SK-N-DZ (cell line): ENCODE measurements around the gene FNDC11.
"Not testable (repeated sequence)": the region's sequence is repeated elsewhere in the genome, so short reads cannot be mapped to it uniquely, and the experiment has no call there.

Experiments
- DNase-seq: peaks from one replicate; pipeline ENCODE4 v3.0.0-alpha.2; 2015; ENCODE audit warnings: low spot score

FNDC11 gene

GRCh38 chr20:63553251-63553932 lies 567 bp upstream of the FNDC11 start:
- peak; percentile 70 for DNase-seq

DNA sequence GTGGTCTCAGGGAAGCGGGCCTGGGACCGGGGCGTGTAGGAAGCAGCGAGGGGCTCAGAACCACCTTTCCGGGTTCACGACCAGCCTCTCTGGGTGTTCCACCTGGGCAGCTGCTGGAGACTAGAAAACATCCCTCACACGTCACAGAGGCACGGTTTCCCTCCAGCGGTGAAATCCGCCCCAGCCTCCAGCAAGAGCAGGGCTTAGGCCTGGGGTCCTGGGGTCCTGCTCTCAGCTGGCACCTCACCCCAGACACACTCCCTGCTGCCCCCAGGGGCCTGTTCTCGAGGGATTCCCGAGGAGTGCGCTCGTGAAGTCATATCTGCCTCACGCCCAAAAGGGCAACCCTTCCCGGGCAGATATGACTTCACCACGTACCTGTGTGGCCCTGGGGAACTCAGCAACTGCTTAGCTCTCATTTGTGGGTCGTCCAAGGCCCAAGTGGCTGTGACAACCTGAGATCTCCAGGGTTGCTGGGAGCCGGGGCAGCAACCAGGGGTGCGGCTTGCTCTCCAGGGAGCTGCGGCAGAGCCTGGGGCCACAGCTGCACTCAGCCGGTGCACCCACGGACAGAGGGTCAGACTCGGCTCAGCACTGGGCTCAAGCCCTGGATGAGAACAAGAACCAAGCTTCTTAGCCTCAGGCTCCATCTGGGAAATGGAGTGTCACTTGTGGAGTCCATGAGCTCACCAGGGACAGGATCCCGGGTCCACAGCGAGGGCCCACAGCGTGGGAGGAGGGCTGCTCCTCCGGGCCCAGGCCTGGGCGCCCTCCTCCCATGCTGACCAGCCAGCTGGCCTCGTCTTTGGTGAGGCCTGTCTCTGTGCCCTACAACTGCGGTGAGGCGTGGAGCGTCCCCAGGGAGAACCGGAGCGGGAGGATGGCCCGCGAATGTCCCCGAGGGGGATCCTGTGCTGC lies 661 bp downstream of the FNDC11 start:
- DNase-seq, result no peak

GRCh38 chr20:63555661-63556381 lies 1.9 kb downstream of the FNDC11 start:
- no peak for DNase-seq

- DNase-seq, result no peak
Observed at GRCh38 chr20:63556873-63557478, 3.0 kb downstream of the FNDC11 start.

DNA sequence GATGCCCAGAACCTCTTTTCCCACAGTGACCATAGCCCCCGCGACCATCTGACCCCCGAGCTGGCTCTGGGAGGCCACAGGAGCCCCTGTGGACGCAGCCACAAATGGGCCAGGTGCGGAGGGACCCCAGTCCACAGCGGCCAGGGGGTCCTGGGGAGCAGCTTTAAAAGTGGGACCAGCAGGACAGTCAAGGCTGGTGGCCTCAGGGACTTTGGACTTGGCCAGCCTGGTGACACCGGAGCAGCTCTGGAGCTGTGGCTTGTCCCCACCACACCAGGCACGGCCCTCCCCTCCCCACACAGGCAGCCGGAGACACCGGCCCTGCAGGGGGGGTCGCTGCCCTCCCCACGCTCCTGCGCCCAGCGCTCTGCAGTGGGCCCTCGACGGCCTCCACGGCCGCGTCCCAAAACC lies 3.5 kb downstream of the FNDC11 start:
- DNase-seq, result no peak

DNA sequence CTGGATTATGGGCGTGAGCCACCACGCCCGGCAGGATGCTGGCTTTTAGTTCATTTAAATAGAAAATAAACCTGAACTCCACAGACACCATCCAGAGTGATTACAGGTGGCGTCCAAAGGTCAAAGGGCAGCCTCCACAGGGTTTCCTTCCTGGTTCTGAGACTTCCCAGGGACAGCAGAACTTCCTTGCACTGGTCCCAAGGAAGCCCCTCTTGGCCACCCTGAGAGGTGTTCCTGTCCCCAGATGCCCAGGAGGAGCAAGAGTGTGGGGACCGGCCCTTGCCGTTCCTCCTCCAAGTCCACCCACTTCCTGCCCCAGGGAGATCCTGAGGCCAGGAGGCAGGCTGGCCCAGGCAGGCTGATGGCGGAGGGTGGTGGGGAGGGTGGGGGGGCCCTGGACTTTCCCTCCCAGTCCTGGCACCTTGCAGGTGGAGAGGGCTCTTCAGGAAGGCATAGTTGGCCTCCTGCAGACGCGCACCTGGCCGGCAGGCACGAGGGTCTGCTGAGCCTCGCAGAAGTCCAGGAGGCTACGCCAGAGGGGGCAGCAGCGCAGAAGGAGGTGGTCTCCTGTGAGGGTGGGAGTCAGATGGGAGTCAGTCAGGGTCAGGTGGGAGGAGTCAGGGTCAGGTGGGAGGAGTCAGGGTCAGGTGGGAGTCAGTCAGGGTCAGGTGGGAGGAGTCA lies 5.0 kb downstream of the FNDC11 start:
- DNase-seq, result no peak

DNA sequence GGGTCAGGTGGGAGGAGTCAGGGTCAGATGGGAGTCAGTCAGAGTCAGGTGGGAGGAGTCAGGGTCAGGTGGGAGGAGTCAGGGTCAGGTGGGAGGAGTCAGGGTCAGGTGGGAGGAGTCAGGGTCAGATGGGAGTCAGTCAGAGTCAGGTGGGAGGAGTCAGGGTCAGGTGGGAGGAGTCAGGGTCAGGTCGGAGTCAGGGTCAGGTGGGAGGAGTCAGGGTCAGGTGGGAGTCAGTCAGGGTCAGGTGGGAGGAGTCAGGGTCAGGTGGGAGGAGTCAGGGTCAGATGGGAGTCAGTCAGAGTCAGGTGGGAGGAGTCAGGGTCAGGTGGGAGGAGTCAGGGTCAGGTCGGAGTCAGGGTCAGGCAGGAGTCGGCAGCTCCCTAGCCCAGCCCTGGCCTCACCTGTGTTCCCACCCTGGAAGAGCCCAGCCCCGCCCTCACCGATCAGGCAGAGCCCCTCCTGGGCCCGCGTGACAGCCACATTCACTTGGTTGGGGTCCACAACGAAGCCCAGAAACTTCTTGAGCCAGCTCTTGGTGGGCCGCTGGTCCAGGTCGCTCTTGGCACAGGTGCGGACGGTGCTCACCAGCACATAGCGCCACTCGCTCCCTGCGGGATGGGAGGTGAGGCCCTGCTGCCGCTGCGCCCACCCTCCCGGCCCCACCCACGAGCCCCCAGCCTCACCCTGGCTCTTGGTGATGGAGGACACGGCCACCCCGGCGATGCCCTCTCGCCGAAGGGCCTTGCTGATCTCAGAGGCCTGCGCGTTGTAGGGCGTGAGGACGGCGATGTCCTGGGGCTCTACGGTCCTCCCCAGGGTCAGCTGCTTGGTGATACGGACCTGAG lies 5.8 kb downstream of the FNDC11 start:
- not testable (repeated sequence) for DNase-seq

GRCh38 chr20:63560333-63560805 lies 6.4 kb downstream of the FNDC11 start:
- DNase-seq, result no peak

DNA sequence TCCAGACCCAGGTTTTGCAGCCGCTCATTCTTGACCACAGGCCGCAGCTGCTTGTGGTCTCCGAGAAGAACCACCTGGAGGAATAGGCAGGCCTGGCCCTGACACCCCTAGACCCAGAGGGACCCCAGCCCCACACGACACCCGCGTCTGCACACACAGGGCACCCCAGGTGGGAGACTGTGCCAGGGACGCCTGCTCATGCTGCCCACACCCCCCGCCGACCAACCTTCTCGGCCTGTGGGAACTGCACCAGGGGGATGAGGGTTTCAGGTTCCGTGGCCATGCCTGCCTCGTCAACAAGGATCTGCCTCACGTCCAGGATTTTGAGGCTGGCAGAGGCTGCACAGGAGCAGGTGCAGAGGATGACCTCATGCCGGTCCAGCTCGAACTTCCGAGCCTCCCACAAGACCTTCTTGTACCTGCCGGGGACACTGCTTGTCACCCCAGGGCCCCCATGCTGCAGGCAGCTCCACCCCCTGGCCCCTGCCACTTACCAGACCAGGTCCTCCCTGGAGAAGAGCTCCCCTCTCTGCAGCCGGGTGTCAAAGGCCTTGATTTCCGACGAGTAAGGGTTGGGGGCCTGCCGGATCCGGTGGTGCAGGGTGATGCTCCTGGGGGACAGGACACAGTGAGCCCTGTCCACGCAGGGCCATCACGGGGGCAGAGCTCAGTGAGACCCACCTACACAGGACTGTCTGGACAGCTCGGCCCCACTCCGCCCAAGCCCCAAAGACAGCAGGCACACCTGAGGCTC lies 7.1 kb downstream of the FNDC11 start:
- no peak for DNase-seq

DNA sequence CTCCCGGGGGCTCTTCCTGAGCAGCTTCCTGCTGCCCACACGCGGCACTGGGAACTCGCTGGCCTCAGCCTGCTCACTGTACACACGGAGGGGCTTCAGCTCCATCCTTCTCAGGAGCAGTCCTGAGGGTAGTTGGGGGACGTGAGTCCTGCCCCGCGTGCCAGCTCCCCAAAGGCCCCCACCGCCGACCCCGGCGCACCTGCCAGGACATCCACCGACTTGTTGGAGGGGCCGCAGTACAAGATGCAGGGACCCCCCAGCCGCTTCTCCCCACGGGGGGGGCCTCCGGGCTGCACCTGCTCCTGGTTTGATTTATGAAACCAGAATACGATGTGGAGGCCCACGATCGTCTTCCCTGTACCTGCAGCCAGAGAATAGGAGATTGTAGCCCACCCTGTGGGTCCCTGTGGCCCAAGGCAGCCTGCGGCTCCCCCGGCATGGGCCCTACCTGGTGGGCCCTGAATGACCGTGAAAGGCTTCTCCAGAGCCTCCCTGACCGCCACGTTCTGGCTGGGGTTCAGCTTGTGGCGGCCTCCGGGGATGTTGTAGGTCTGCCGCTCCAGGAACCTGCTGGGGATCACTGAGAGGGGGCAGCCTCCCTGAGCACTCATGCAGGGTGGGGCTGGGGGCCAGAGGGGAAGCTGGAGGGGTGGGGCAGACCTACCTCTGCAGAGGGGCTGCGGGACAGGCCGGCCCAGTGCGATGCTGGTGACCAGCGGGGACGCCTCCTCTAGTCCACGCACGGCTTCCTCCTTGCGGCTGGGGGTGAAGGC lies 7.9 kb downstream of the FNDC11 start:
- DNase-seq, result no peak

GRCh38 chr20:63562461-63563224 lies 8.7 kb downstream of the FNDC11 start:
- no peak for DNase-seq

DNA sequence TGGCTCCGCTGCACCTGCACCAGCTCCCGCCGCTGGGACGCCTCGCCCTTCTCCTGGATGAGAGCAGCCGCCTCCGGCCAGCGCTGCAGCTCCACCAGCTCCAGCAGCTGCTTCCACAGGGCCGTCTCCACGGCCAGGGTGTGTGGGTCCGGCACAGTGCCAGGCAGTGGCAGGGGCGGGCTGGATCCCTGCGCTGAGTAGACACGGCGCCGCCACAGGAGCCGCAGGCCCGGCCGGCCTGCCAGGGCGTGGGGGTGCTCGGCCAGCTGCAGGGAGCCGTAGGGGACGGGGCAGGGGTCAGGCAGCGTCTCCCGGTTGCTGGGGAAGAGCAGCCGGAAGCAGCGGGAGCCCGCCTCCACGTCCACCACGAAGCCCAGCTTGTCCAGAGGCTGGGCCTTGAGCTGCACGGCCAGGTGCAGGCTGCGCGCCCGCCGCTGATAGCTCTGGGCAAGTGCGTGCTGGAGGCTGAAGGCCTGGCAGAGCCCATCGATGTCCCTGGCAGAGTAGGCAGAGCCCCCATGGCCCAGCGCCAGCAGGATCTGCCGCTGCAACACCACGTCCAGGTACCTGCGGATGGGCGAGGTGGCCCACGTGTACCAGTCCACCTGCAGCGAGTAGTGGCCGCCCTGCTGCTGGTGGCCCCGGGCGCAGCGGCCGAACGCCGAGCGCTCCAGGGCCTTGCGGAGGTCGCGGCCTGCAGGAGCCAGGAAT lies 9.4 kb downstream of the FNDC11 start:
- no peak for DNase-seq

DNA sequence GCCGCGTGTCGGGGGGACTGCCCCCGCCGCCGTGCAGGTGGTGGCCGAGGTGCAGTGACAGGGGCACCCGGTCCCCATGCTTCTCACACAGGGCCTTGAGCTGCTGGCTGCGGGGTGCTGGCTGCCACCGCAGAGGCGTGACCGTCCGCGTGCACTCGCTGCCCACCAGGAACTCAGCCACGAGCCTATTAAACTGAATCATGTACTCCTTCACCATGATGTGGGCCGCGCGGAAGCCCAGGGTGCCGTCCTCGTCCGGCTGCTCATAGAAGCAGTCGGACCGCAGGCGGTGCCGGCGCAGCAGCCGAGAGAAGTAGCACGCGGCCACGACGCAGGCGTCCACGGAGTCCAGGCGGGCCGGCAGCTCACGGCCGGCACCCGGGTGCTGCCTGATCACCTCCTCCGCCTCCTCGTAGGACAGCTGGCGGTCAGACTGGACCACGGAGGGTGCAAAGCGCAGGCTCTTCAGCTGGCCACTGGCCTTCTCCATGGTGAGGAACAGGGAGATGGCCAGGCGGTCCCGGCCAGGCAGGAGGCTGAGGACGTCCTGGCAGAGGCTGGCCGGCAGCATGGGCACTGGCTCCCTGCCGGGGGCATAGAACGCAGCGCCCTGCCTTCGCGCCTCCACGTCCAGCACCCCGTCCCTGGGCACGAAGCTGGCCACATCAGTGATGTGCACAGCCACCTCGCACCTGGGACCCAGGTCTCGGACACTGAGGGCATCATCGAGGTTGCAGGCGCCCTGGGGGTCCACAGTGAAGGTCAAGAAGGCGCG lies 10.3 kb downstream of the FNDC11 start:
- DNase-seq, result no peak

DNA sequence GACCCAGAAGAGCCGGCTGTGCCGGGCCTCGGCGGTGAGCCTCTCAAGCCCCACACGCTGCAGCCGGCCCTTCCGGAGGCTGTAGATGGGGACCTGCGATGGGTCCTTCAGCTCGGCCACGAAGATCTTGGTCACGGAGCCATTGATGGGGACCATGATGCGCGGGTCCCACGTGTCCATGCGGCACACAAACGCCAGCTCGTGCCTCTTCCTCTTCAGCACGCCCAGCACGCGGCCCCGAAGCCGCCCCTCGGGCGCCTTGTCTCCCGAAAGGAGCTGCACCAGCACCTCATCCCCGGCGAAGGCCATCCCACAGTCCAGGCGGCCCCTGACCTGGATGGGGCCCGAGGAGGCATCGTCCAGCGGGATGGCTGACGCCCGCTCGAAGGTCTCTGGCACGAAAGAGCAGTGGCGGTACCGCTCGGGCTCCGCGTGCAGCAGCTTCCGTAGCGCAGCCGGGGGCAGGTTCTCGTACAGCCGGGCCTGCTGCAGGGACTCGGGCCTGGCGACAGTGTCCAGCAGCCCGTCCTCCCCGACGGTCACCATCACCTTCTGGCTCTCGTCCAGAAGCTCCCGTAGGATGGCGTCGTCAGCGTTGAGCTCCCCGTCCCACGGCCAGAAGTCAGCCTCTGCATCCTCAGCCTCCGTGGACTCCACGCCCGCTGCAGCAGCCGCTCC lies 11.2 kb downstream of the FNDC11 start:
- no peak for DNase-seq

DNA sequence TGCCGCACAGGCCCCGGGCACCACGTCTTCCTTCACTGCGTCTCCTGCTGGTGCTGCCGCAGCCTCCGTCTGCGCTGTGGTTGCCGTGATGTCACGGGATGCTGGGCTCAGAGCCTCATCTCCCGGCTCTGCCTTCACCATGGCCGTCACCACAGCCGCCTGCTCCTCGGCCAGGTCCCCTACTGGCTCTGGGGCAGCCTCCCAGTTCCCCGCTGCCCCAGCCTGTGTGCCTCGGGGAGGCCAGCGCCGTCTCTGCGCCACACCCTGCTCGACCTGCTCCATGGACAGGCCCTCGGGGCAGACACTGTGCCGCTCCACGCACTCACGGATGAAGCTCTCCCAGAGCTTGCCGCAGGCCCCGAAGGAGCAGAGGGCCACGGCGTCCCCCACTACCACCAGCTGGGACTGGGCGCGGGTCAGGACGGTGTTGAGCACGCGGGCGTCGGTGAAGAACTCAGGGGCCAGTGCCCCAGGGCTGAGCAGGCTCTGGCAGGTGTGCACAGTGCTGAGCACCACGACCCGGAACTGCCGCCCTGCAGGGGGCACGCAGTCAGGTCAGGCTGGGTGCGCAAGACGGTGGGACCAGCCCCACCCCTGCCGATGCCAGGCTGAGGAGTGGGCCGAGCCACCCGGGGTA lies 11.9 kb downstream of the FNDC11 start:
- no peak for DNase-seq
